Heart left ventricle (tissue), 13 donors: Measurements from ENCODE around the gene UQCR11.

Experiments used
- CTCF ChIP-seq, 12 donors: fragments of 200-600 bp; sonication (generic) in 4 of 12; IDR thresholded peaks; one replicate each; pipeline versions ENCODE4 v1.5.0 to v1.8.0; 2018 to 2022; ENCODE audit warnings: antibody characterized with exemption in 12 of 12, mild to moderate bottlenecking in 5 of 12
- POLR2A ChIP-seq, 2 donors: fragments of 450-650 bp; IDR thresholded peaks; one replicate each; pipeline ENCODE4 v1.6.1; 2017; ENCODE audit warnings: antibody characterized with exemption in 2 of 2, mild to moderate bottlenecking in 2 of 2, moderate library complexity in 2 of 2
- donor health status: ischemic (EF 13 %, LVEDD 7.1; RV severe dilation, severe dysfunction).
- donor health status: DM: no; HTN: yes; CAD: no.
- donor health status: DM: no; HTN: no; CAD: no.
- donor health status: ischemic (EF 25% LVEDD 6.9; RV normal size, moderate dysfunction).
- donor health status: ischemic (EF 25% LVEDD 5.7; RV mildly dilated, moderate dysfunction).
- donor health status: ischemic (EF 35%, LVEDD 5.7; RV mildly dilated, moderate dysfunction).
- donor health status: nonischemic (EF 11% LVEDD 7.7; RV severe dilation, severe dysfunction).
- donor health status: DM: yes; HTN: yes; CAD: no.
- donor health status: PGD.
- donor health status: ischemic (EF 29% LVEDD 5.4; RV normal size, mild dysfunction).
- donor health status: nonischemic (EF 23%, LVEDD 6.1; RV moderate dilation, normal function).

GRCh38 chr19:1630811-1631210, 25.5 kb upstream of the UQCR11 start:
- TF ChIP-seq CTCF (IDR thresholded peaks at IDR 0.05), result no peak
- TF ChIP-seq POLR2A (IDR thresholded peaks at IDR 0.05), result no peak
